Adrenal gland (tissue), 5 donors: Measurements from ENCODE around the gene SYPL2.

Experiments used
- CTCF ChIP-seq, 6 experiments: fragments of 450-650 bp in 4 of 6; fragments of 200-600 bp in 2 of 6; sonication (generic) in 1 of 6; IDR thresholded peaks; 1 replicate in 5 of 6; 2 replicates in 1 of 6; pipeline versions ENCODE4 v1.5.1 to v1.8.0; 2016 to 2021; ENCODE audit warnings: antibody characterized with exemption in 6 of 6, mild to moderate bottlenecking in 2 of 6, moderate library complexity in 1 of 6
- POLR2A ChIP-seq, 2 donors: fragments of 450-650 bp; IDR thresholded peaks; one replicate each; pipeline ENCODE4 v1.6.1; 2017; ENCODE audit warnings: antibody characterized with exemption in 2 of 2, mild to moderate bottlenecking in 2 of 2, moderate library complexity in 1 of 2
- donor health status: DM: no; HTN: no; CAD: no.

- TF ChIP-seq CTCF (IDR thresholded peaks at IDR 0.05) (no peak), POLR2A (IDR thresholded peaks at IDR 0.05) (no peak)
Measured at GRCh38 chr1:109476825-109477224, 10.5 kb downstream of the SYPL2 start.
